Measurements from ENCODE around the gene SP7. TPM values are rescaled to one million over a fixed set of nuclear protein-coding genes. Genes with fewer than 3 reads are reported as not detected.

The SP7 gene
- total and polyA plus RNA-seq, 9 donors = 0.02 to 0.10 TPM; not detected in 7

DNA sequence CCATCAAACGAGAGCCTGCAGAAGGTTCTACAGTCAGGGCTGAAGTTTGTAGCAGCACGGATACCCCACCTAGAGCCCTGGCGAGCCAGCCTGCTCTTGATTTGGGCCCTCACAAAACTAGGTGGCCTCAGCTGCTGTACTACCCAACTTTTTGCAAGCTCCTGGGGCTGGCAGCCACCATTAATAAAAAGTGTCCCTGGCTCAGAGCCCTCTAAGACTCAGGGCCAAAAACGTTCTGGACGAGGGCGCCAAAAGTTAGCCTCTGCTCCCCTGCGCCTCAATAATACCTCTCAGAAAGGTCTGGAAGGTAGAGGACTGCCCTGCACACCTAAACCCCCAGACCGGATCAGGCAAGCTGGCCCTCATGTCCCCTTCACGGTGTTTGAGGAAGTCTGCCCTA lies 49.7 kb downstream of the SP7 start:
- H3K27ac ChIP-seq = no peak overlapping the region
- intact Hi-C loops (cut with DNase I) = loop anchor here in 3 of 4 donors (2.0 to 5.0 kb wide), 3 partner anchors 72 to 74 kb away; no protein-coding TSS in a partner anchor
- no peak overlapping the region for H3K4me3 ChIP-seq
- 81 to 89% (median 84%) methylated on average over 7 to 9 of the region's 9 CpGs for WGBS, 3 donors
- no peaks in the 10 kb centered on the region for H3K36me3 ChIP-seq
- H3K27me3 ChIP-seq = no peaks in the 10 kb centered on the region
- no peaks in the 10 kb centered on the region for H3K9me3 ChIP-seq
- no peaks in the 10 kb centered on the region for H3K4me1 ChIP-seq (ENCODE audit: insufficient read depth)
- no peak for TF ChIP-seq EP300 (IDR thresholded peaks at IDR 0.05)
- no peak for TF ChIP-seq POLR2A (IDR thresholded peaks at IDR 0.05)
- TF ChIP-seq, protein P1, sequence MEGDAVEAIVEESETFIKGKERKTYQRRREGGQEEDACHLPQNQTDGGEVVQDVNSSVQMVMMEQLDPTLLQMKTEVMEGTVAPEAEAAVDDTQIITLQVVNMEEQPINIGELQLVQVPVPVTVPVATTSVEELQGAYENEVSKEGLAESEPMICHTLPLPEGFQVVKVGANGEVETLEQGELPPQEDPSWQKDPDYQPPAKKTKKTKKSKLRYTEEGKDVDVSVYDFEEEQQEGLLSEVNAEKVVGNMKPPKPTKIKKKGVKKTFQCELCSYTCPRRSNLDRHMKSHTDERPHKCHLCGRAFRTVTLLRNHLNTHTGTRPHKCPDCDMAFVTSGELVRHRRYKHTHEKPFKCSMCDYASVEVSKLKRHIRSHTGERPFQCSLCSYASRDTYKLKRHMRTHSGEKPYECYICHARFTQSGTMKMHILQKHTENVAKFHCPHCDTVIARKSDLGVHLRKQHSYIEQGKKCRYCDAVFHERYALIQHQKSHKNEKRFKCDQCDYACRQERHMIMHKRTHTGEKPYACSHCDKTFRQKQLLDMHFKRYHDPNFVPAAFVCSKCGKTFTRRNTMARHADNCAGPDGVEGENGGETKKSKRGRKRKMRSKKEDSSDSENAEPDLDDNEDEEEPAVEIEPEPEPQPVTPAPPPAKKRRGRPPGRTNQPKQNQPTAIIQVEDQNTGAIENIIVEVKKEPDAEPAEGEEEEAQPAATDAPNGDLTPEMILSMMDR (IDR thresholded peaks at IDR 0.05) = no peak
- no peak for DNase-seq

DNA sequence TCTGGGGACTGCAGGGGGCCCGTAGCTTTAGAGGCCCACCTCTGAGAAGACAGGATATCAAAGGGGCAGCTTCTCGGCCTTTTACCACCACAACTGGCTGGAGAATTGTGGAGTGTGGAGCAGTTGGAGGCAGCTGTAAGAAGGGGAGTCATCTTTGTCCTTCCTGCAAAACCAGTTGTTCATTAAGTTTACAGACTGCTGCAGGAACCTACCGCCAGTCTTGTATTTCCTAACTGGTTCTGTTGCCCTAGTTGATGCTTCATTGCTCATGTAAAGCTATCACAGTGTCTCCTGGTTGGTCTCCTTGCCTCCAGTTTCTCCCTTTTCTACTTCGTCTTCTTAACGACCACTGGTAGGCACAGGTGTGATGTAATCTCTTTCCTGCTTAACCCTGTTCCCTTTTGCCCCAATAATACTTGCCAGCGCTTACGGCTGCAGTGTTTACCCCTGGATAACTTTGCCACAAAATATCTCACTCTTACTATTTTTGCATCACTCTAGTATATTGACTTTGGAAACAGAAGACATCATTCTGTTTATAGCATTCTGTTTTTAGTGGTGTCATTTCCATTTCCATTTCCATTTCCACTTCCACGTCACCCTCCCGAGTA lies 56.2 kb downstream of the SP7 start:
- TF ChIP-seq POLR2A (IDR thresholded peaks at IDR 0.05) (no peak), EP300 (IDR thresholded peaks at IDR 0.05) (no peak)
- TF ChIP-seq, protein P1 (IDR thresholded peaks at IDR 0.05) = no peak
- no peak overlapping the region for H3K4me3 ChIP-seq
- no peaks in the 10 kb centered on the region for H3K4me1 ChIP-seq (ENCODE audit: insufficient read depth)
- no peaks in the 10 kb centered on the region for H3K9me3 ChIP-seq
- no peaks in the 10 kb centered on the region for H3K27me3 ChIP-seq
- intact Hi-C loops (cut with DNase I) = no loop called here
- H3K36me3 ChIP-seq = no peaks in the 10 kb centered on the region
- no peak overlapping the region for H3K27ac ChIP-seq
- no peak for DNase-seq
- WGBS, 3 donors = 93 to 95% (median 94%) methylated on average over 9 of the region's 9 CpGs

DNA sequence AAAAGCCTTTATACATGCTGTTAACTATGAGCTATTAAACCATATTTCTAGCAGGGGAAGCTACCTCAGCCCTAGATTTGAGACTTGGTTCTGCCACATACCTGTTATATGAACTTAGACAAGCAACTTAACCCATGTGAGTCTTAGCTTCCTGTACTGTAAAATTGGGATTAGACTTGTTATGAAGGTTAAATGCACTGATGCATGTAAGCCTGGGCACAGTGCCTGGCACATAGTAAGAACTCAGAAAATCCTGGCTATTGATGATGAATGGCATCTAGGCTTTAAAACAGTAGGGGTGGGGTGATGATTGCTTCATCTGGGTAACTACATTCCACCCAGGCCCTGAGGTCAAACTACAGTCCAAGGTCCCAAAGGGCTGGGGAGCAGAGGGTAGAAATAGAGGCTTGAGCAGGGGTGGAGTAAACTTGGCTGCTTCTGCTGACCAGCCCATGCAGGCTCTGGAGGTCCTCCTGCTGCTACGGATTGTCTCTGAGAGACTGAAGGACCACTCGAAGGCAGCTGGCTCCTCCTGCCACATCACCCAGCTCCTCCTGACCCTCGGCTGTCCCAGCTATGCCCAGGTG lies 56.8 kb downstream of the SP7 start:
- no peaks in the 10 kb centered on the region for H3K27me3 ChIP-seq
- WGBS, 3 donors = 79 to 88% (median 83%) methylated on average over 3 of the region's 3 CpGs
- intact Hi-C loops (cut with DNase I) = no loop called here
- no peak overlapping the region for H3K27ac ChIP-seq
- no peaks in the 10 kb centered on the region for H3K4me1 ChIP-seq (ENCODE audit: insufficient read depth)
- no peaks in the 10 kb centered on the region for H3K9me3 ChIP-seq
- TF ChIP-seq, protein P1 (IDR thresholded peaks at IDR 0.05) = no peak
- no peak for TF ChIP-seq EP300 (IDR thresholded peaks at IDR 0.05)
- no peak for TF ChIP-seq POLR2A (IDR thresholded peaks at IDR 0.05)
- no peaks in the 10 kb centered on the region for H3K36me3 ChIP-seq
- no peak overlapping the region for H3K4me3 ChIP-seq
- DNase-seq = no peak

- Histone ChIP-seq H3K4me3 (no peak overlapping the region), H3K4me1 (ENCODE audit: insufficient read depth) (no peaks in the 10 kb centered on the region), H3K27ac (no peak overlapping the region), H3K36me3 (no peaks in the 10 kb centered on the region), H3K9me3 (no peaks in the 10 kb centered on the region), H3K27me3 (no peaks in the 10 kb centered on the region)
- intact Hi-C loops (cut with DNase I) = no loop called here
- TF ChIP-seq, protein P1 (IDR thresholded peaks at IDR 0.05) = no peak
- TF ChIP-seq EP300 (IDR thresholded peaks at IDR 0.05) (no peak), POLR2A (IDR thresholded peaks at IDR 0.05) (no peak)
- 82 to 93% (median 84%) methylated on average over 9 of the region's 9 CpGs for WGBS, 3 donors
- DNase-seq = no peak
These were observed 58.2 kb downstream of the SP7 start for GRCh38 chr12:53277981-53278380.

Other genes starting within 250 kb of the SP7 start
- 100 to 1,000 TPM in 6 of 7 donors, 10 to 100 TPM in 1; 81.3 to 685 (median 224) TPM for gene IGFBP6, start 238.7 kb downstream of the SP7 start, total RNA-seq
- gene IGFBP6, start 238.7 kb downstream of the SP7 start, polyA plus RNA-seq = 100 to 1,000 TPM in 1 of 2 donors, 10 to 100 TPM in 1; 78.9 to 112 TPM
- under 1 TPM in 3 of 7 donors, not detected in 4; 0.17 to 0.72 (median 0.53) TPM for gene SOAT2, start 232.9 kb downstream of the SP7 start, total RNA-seq
- gene SOAT2, start 232.9 kb downstream of the SP7 start, polyA plus RNA-seq = under 1 TPM; 0.07 to 0.28 TPM
- gene ZNF740, start 155.6 kb downstream of the SP7 start, total RNA-seq = 10 to 100 TPM in 6 of 7 donors, 1 to 10 TPM in 1; 9.7 to 56.9 (median 46.4) TPM
- gene ZNF740, start 155.6 kb downstream of the SP7 start, polyA plus RNA-seq = 10 to 100 TPM; 14.6 to 23.6 TPM
- gene CSAD, start 155.4 kb downstream of the SP7 start, total RNA-seq = 10 to 100 TPM; 24.4 to 36.0 (median 28.0) TPM
- 10 to 100 TPM; 19.8 to 29.5 TPM for gene CSAD, start 155.4 kb downstream of the SP7 start, polyA plus RNA-seq
- 1 to 10 TPM in 6 of 7 donors, under 1 TPM in 1; 0.96 to 2.9 (median 1.7) TPM for gene ITGB7, start 129.1 kb downstream of the SP7 start, total RNA-seq
- gene ITGB7, start 129.1 kb downstream of the SP7 start, polyA plus RNA-seq = 1 to 10 TPM in 1 of 2 donors, under 1 TPM in 1; 0.45 to 3.1 TPM
- gene RARG, start 104.1 kb downstream of the SP7 start, total RNA-seq = 10 to 100 TPM in 6 of 7 donors, 1 to 10 TPM in 1; 8.7 to 37.0 (median 31.7) TPM
- gene RARG, start 104.1 kb downstream of the SP7 start, polyA plus RNA-seq = 10 to 100 TPM; 18.8 to 22.0 TPM
- gene ESPL1, start 68.1 kb downstream of the SP7 start, total RNA-seq = 1 to 10 TPM in 1 of 7 donors, under 1 TPM in 6; 0.11 to 1.6 (median 0.24) TPM
- under 1 TPM; 0.37 to 0.40 TPM for gene ESPL1, start 68.1 kb downstream of the SP7 start, polyA plus RNA-seq
- 1,000 to 10,000 TPM in 2 of 7 donors, 100 to 1,000 TPM in 5; 603 to 1,792 (median 728) TPM for gene PFDN5, start 40.8 kb downstream of the SP7 start, total RNA-seq
- 1,000 to 10,000 TPM; 1,635 to 1,700 TPM for gene PFDN5, start 40.8 kb downstream of the SP7 start, polyA plus RNA-seq
- gene MYG1, start 36.7 kb downstream of the SP7 start, total RNA-seq = 10 to 100 TPM; 45.3 to 80.3 (median 57.8) TPM
- 10 to 100 TPM; 29.9 to 75.5 TPM for gene MYG1, start 36.7 kb downstream of the SP7 start, polyA plus RNA-seq
- 10 to 100 TPM; 23.4 to 47.6 (median 43.0) TPM for gene AAAS, start 14.7 kb downstream of the SP7 start, total RNA-seq
- gene AAAS, start 14.7 kb downstream of the SP7 start, polyA plus RNA-seq = 10 to 100 TPM; 41.4 to 42.9 TPM
- 100 to 1,000 TPM in 2 of 7 donors, 10 to 100 TPM in 5; 48.7 to 109 (median 90.8) TPM for gene SP1, start 43.8 kb upstream of the SP7 start, total RNA-seq
- 10 to 100 TPM; 25.7 to 59.2 TPM for gene SP1, start 43.8 kb upstream of the SP7 start, polyA plus RNA-seq
- 10 to 100 TPM; 15.3 to 48.6 (median 35.0) TPM for gene AMHR2, start 87.5 kb upstream of the SP7 start, total RNA-seq
- gene AMHR2, start 87.5 kb upstream of the SP7 start, polyA plus RNA-seq = 10 to 100 TPM; 11.2 to 32.5 TPM
- gene PRR13, start 105.4 kb upstream of the SP7 start, total RNA-seq = 100 to 1,000 TPM in 4 of 7 donors, 10 to 100 TPM in 3; 46.1 to 131 (median 116) TPM
- 100 to 1,000 TPM; 125 to 320 TPM for gene PRR13, start 105.4 kb upstream of the SP7 start, polyA plus RNA-seq
- 1,000 to 10,000 TPM in 2 of 7 donors, 100 to 1,000 TPM in 5; 413 to 1,163 (median 948) TPM for gene PCBP2, start 115.7 kb upstream of the SP7 start, total RNA-seq
- 1,000 to 10,000 TPM in 1 of 2 donors, 100 to 1,000 TPM in 1; 642 to 1,354 TPM for gene PCBP2, start 115.7 kb upstream of the SP7 start, polyA plus RNA-seq
- gene MAP3K12, start 163.1 kb upstream of the SP7 start, total RNA-seq = 10 to 100 TPM; 19.5 to 53.2 (median 30.8) TPM
- gene MAP3K12, start 163.1 kb upstream of the SP7 start, polyA plus RNA-seq = 10 to 100 TPM; 19.5 to 33.4 TPM
- 10 to 100 TPM; 14.1 to 25.6 (median 21.9) TPM for gene TARBP2, start 164.9 kb upstream of the SP7 start, total RNA-seq
- gene TARBP2, start 164.9 kb upstream of the SP7 start, polyA plus RNA-seq = 10 to 100 TPM in 1 of 2 donors, 1 to 10 TPM in 1; 9.8 to 19.9 TPM
- 1 to 10 TPM in 1 of 7 donors, under 1 TPM in 1, not detected in 5; 0.68 to 1.1 TPM for gene NPFF, start 171.1 kb upstream of the SP7 start, total RNA-seq
- gene NPFF, start 171.1 kb upstream of the SP7 start, polyA plus RNA-seq = not detected

All from ovary (tissue), 9 donors.